Measurements from ENCODE around the gene CX3CL1. TPM values are rescaled to one million over a fixed set of nuclear protein-coding genes. Genes with fewer than 3 reads are reported as not detected.

The CX3CL1 gene
- total RNA-seq, 4 donors from 2014 or later: 8.7 to 18.4 (median 15.4) TPM

DNA sequence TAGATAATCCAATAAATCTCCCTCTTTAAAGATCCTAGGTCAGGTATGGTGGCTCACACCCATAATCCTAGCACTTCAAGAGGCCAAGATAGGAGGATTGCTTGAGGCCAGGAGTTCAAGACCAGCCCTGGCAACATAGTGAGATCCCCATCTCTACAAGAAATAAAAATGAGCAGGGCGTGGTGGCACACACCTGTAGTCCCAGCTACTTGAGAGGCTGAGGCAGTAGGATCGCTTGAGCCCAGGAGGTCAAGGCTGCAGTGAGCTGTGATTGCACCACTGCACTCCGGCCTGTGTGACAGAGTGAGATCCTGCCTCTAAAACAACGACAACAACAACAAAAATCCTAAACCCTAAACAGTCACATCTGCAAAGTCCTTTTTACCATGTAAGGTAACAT is 15.7 kb upstream of the CX3CL1 start:
- H3K4me1 ChIP-seq: peaks cover 0 to 4% (median 0%) of the 10 kb centered on the region in 4 donors
- H3K27me3 ChIP-seq: no peaks in the 10 kb centered on the region
- TF ChIP-seq EP300 (IDR thresholded peaks at IDR 0.05) (no peak), POLR2A (IDR thresholded peaks at IDR 0.05) (no peak)
- TF ChIP-seq, protein P1, sequence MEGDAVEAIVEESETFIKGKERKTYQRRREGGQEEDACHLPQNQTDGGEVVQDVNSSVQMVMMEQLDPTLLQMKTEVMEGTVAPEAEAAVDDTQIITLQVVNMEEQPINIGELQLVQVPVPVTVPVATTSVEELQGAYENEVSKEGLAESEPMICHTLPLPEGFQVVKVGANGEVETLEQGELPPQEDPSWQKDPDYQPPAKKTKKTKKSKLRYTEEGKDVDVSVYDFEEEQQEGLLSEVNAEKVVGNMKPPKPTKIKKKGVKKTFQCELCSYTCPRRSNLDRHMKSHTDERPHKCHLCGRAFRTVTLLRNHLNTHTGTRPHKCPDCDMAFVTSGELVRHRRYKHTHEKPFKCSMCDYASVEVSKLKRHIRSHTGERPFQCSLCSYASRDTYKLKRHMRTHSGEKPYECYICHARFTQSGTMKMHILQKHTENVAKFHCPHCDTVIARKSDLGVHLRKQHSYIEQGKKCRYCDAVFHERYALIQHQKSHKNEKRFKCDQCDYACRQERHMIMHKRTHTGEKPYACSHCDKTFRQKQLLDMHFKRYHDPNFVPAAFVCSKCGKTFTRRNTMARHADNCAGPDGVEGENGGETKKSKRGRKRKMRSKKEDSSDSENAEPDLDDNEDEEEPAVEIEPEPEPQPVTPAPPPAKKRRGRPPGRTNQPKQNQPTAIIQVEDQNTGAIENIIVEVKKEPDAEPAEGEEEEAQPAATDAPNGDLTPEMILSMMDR (IDR thresholded peaks at IDR 0.05): no peak
- H3K27ac ChIP-seq: no peak overlapping the region
- no peak overlapping the region for H3K4me3 ChIP-seq
- no peak for DNase-seq (ENCODE audit: low spot score in 2 of 2)
- H3K36me3 ChIP-seq: no peaks in the 10 kb centered on the region
- WGBS, 2 donors: 86 to 94% methylated on average over 4 of the region's 4 CpGs
- H3K9me3 ChIP-seq: no peaks in the 10 kb centered on the region

DNA sequence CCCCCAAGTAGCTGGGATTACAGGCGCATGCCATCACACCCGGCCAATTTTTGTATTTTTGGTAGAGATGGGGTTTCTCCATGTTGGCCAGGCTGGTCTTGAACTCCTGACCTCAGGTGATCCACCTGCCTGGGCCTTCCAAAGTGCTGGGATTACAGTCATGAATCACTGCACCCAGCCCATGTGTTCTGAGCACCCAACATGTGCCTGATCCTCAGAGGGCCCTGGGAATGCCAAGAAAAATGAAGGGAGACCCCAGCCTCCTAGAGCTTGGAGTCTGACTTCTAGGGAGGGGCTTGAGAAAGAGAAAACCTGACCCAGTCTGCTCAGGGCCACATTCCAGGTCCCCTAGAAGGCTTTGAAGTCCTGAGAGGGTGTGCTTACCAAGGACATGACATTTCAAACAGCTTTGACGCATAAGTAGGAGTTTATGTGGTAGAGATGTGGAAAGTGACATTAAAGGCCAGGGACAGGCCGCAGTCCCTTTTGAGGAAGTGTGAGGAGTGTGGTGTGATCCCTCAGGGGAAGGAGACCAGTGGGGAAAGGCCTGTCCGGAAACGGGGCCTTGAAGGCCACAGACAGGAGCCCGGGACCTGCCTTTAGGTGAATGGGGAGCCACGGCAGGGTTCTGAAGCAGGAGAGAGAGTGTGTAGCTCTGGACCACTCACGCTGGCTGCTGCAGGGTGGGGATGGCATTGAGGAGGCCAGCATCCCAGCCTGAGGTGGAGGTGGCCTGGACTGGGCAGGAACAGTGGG is 14.8 kb upstream of the CX3CL1 start:
- no peaks in the 10 kb centered on the region for H3K9me3 ChIP-seq
- TF ChIP-seq, protein P1 (IDR thresholded peaks at IDR 0.05): no peak
- TF ChIP-seq POLR2A (IDR thresholded peaks at IDR 0.05): no peak
- no peak for TF ChIP-seq EP300 (IDR thresholded peaks at IDR 0.05)
- no peak for DNase-seq (ENCODE audit: low spot score in 2 of 2)

DNA sequence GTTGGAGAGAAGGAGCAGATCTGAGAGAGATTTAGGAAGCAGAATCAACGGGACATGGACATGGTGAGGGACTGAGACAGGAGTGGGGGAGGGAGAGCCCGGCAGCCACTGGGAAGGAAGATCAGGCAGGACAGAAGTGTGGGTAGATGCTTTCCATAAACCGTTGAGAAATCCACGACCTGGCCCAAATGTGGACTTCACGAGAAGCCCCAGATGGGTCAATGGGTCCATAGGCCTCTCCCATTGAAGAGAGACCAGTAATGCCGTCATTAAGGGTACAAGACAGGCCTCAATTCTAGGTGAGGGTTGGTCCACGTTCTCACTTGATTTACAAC is 14.2 kb upstream of the CX3CL1 start:
- no peaks in the 10 kb centered on the region for H3K27me3 ChIP-seq
- WGBS, 2 donors: 74 to 77% methylated on average over 7 of the region's 7 CpGs
- H3K36me3 ChIP-seq: no peaks in the 10 kb centered on the region
- DNase-seq (ENCODE audit: low spot score in 2 of 2): no peak
- TF ChIP-seq POLR2A (IDR thresholded peaks at IDR 0.05) (no peak), EP300 (IDR thresholded peaks at IDR 0.05) (no peak)
- TF ChIP-seq, protein P1 (IDR thresholded peaks at IDR 0.05): no peak
- no peaks in the 10 kb centered on the region for H3K9me3 ChIP-seq
- peaks cover 0 to 4% (median 0%) of the 10 kb centered on the region in 4 donors for H3K4me1 ChIP-seq
- no peak overlapping the region for H3K27ac ChIP-seq
- H3K4me3 ChIP-seq: no peak overlapping the region

More for the DNA sequence above, 14.8 kb upstream of the CX3CL1 start:
- H3K27ac ChIP-seq: no peak overlapping the region
- no peak overlapping the region for H3K4me3 ChIP-seq
- WGBS, 2 donors: 77 to 84% methylated on average over 9 of the region's 9 CpGs
- no peaks in the 10 kb centered on the region for H3K36me3 ChIP-seq
- H3K4me1 ChIP-seq: peaks cover 0 to 4% (median 0%) of the 10 kb centered on the region in 4 donors
- no peaks in the 10 kb centered on the region for H3K27me3 ChIP-seq

DNA sequence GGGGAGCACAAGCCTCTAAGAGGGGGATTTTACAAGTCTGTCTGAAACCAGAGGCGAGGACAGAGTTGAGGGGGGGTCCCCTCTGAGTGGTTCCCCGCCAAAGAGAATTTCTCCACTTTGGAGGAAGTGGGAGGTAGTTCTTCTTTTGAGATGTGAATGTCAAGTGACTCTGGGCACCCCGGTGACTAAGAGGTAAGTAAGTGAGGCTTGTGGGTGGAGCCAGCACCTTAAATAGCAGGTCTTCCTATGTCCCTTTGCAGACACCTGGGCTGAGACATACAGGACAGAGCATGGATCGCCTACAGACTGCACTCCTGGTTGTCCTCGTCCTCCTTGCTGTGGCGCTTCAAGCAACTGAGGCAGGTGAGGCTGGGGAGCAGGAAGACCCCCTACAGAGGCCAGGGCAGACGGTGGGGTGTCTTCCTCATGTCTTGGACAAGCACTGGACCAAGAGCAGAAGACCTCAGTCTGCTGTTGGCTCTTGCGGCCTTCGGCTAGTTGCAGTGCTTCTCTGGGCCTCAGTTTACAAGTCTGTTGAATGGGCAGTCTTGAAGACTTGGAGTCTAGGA is 13.7 kb upstream of the CX3CL1 start, which contains the start of gene CCL22:
CCL22 (plus strand) TSS at position 257 of the 569 bp plus-strand sequence; CDS start at position 291, 34 bp downstream.
- TF ChIP-seq, protein P1 (IDR thresholded peaks at IDR 0.05): no peak
- TF ChIP-seq POLR2A (IDR thresholded peaks at IDR 0.05): no peak
- TF ChIP-seq EP300 (IDR thresholded peaks at IDR 0.05): no peak
- Histone ChIP-seq H3K4me1 (peaks cover 0 to 4% (median 0%) of the 10 kb centered on the region in 4 donors), H3K4me3 (no peak within 1 kb of the TSS), H3K27ac (no peak within 1 kb of the TSS), H3K36me3 (no peaks in the 10 kb centered on the region), H3K9me3 (no peaks in the 10 kb centered on the region), H3K27me3 (no peaks in the 10 kb centered on the region)
- 75 to 88% methylated on average over 7 to 9 of the region's 9 CpGs for WGBS, 2 donors
- DNase-seq (ENCODE audit: low spot score in 2 of 2): no peak

DNA sequence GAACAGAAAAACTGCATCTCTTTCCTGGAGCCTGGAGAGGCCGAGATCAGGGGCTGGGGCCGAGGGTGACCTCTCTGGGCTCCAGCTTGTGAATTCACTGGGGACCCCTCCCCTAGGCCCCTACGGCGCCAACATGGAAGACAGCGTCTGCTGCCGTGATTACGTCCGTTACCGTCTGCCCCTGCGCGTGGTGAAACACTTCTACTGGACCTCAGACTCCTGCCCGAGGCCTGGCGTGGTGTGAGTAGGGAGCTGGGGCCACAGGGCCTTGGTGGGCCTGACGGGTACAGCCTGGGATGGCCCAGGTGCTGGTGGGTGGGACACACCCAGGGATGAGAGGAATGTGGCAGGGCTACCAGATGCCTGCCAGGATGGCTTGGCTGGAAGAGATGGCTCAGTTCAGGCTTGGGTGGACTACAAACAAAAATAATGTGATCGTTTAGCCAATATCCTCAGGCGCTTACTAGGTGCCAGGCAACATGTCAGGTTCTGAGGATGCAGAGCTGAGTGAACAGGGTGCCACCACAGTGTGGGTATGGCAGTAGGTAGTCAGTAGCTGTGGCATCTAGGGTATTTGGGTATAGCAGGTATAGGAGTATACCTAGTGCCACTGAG is 11.9 kb upstream of the CX3CL1 start:
- TF ChIP-seq, protein P1 (IDR thresholded peaks at IDR 0.05): no peak
- peaks cover 0 to 4% (median 0%) of the 10 kb centered on the region in 4 donors for H3K4me1 ChIP-seq
- H3K27me3 ChIP-seq: no peaks in the 10 kb centered on the region
- H3K36me3 ChIP-seq: no peaks in the 10 kb centered on the region
- WGBS, 2 donors: 93 to 96% methylated on average over 14 to 16 of the region's 16 CpGs
- no peak for DNase-seq (ENCODE audit: low spot score in 2 of 2)
- no peak overlapping the region for H3K27ac ChIP-seq
- no peak overlapping the region for H3K4me3 ChIP-seq
- H3K9me3 ChIP-seq: no peaks in the 10 kb centered on the region

Data from tibial nerve (tissue), 4 donors.